K562 (cell line): ENCODE measurements around the gene SHOX. TPM values are rescaled to one million over a fixed set of nuclear protein-coding genes. Genes with fewer than 3 reads are reported as not detected.

ENCODE experiments used
- ATAC-seq: fragments of 200-7000 bp; cut with Tn5 transposase; 3 replicates; pipeline ENCODE4 v1.9.1; 2020; ENCODE audit warnings: moderate library complexity
- BruUV-seq: library from RNA; stranded (reverse); fragments of 400-500 nt; replicated peaks from 2 replicates; lab custom pipeline; 2021; lab: Mats Ljungman, UMichigan
- CTCF ChIA-PET: fragments of 300-600 bp; formaldehyde crosslinking; extraction: SDS; loops from one replicate; lab custom pipeline; 2021; ENCODE audit warnings: low intra/inter-chr PET ratio; lab: Yijun Ruan, JAX
- POLR2A ChIA-PET: fragments of 300-600, 350-650 bp; sonication (Branson Sonifier 250); formaldehyde crosslinking; extraction: SDS; loops from one replicate; lab custom pipeline; 2021; ENCODE audit warnings: antibody characterized with exemption, inconsistent platforms; lab: Yijun Ruan, JAX
- DNase-seq, 4 experiments: peaks; one replicate each; pipeline versions ENCODE4 v3.0.0 to v3.0.0-alpha.2; 2011 to 2018; ENCODE audit warnings: low spot score in 3 of 4, mixed read lengths in 3 of 4; ENCODE audit errors: extremely low read depth in 1 of 4
- FAIRE-seq: peaks from 2 replicates; lab custom pipeline; 2011; peaks lifted over from hg19 to GRCh38; lab: Jason Lieb, UNC
- H2AFZ ChIP-seq: 2 replicates; pipeline ENCODE4 v1.6.0; 2011; ENCODE audit warnings: low read depth, low read length, control low read depth, inconsistent platforms
- H3K27ac ChIP-seq: fragments of 200-600 bp; 3 replicates; pipeline ENCODE4 v1.8.0; 2011; ENCODE audit warnings: low read depth, mild to moderate bottlenecking, control low read depth, inconsistent platforms, low read length, moderate library complexity, mixed read lengths; ENCODE audit errors: extremely low read depth
- H3K27me3 ChIP-seq, 2 experiments: fragments of 300-600 bp in 1 of 2; 2 replicates in 1 of 2; 3 replicates in 1 of 2; pipeline versions ENCODE4 v1.6.0 to v1.8.0; 2011; ENCODE audit warnings: inconsistent platforms in 2 of 2, low read length in 2 of 2, mild to moderate bottlenecking in 1 of 2, mixed read lengths in 1 of 2, moderate library complexity in 1 of 2; ENCODE audit not compliant: control insufficient read depth in 2 of 2, insufficient read depth in 2 of 2
- H3K36me3 ChIP-seq: fragments of 300-600 bp; 3 replicates; pipeline ENCODE4 v1.8.0; 2011; ENCODE audit warnings: mild to moderate bottlenecking, low read length, inconsistent platforms; ENCODE audit not compliant: control insufficient read depth, insufficient read depth
- H3K4me1 ChIP-seq, 2 experiments: fragments of 200-600 bp in 1 of 2; replicated peaks in 1 of 2; 2 replicates in 1 of 2; 3 replicates in 1 of 2; pipeline versions ENCODE4 v1.5.1 to v1.8.0; 2011; ENCODE audit warnings: inconsistent platforms in 2 of 2, low read length in 2 of 2, mild to moderate bottlenecking in 1 of 2, mixed read lengths in 1 of 2, moderate library complexity in 1 of 2; ENCODE audit not compliant: control insufficient read depth in 2 of 2, insufficient read depth in 2 of 2
- H3K4me2 ChIP-seq: 2 replicates; pipeline ENCODE4 v1.6.1; 2011; ENCODE audit warnings: low read length, control low read depth, inconsistent platforms, mixed read lengths; ENCODE audit not compliant: insufficient read depth
- H3K4me3 ChIP-seq: fragments of 200-600 bp; sonication (generic), shearing (Covaris generic); 2 replicates; pipeline ENCODE4 v1.5.1; 2016; ENCODE audit warnings: control low read depth, inconsistent platforms
- H3K79me2 ChIP-seq: fragments of 200-600 bp; 3 replicates; pipeline ENCODE4 v1.8.0; 2011; ENCODE audit warnings: low read length, inconsistent platforms; ENCODE audit not compliant: control insufficient read depth, insufficient read depth
- H3K9ac ChIP-seq, 2 experiments: 2 replicates each; pipeline versions ENCODE4 v1.6.0 to v1.6.1; 2011; ENCODE audit warnings: low read depth in 2 of 2, low read length in 2 of 2, control low read depth in 1 of 2, inconsistent platforms in 1 of 2, mild to moderate bottlenecking in 1 of 2, mixed read lengths in 1 of 2; ENCODE audit not compliant: insufficient read depth in 1 of 2
- H3K9me1 ChIP-seq: one replicate; pipeline ENCODE4 v1.6.0; 2011; ENCODE audit warnings: inconsistent platforms, mild to moderate bottlenecking, low read length, moderate library complexity; ENCODE audit not compliant: control insufficient read depth, insufficient read depth
- H3K9me3 ChIP-seq: replicated peaks from 2 replicates; pipeline ENCODE4 v1.5.1; 2011; ENCODE audit warnings: low read depth, low read length, inconsistent platforms; ENCODE audit not compliant: control insufficient read depth, insufficient read depth
- H4K20me1 ChIP-seq: replicated peaks from 2 replicates; pipeline ENCODE4 v1.6.1; 2011; ENCODE audit warnings: low read length, inconsistent platforms, mixed read lengths; ENCODE audit not compliant: control insufficient read depth, insufficient read depth
- CXXC5 ChIP-seq: fragments of 250-450 bp; sonication (Bioruptor Pico); IDR thresholded peaks from 2 replicates; pipeline ENCODE4 v1.8.0; 2022; ENCODE audit warnings: inconsistent platforms, mild to moderate bottlenecking, moderate library complexity
- GABPA ChIP-seq: fragments of 200-800 bp; sonication (Bioruptor generic); conservative IDR thresholded peaks from 2 replicates; pipeline ENCODE4 v1.6.1; 2016; ENCODE audit warnings: low read depth, missing genetic modification characterization, missing compliant biosample characterization
- HMG20A ChIP-seq: fragments of 450-650 bp; formaldehyde crosslinking; conservative IDR thresholded peaks from 2 replicates; pipeline ENCODE4 v1.4.0; 2020; ENCODE audit warnings: mild to moderate bottlenecking, mixed read lengths
- KLF1 ChIP-seq: fragments of 450-650 bp; IDR thresholded peaks from 2 replicates; pipeline ENCODE4 v1.6.1; 2016; ENCODE audit warnings: missing genetic modification characterization, missing compliant biosample characterization
- POLR2AphosphoS2 ChIP-seq: IDR thresholded peaks from 2 replicates; pipeline ENCODE4 v1.6.1; 2012; ENCODE audit warnings: low read length, improper control_type of control experiment
- RBM34 ChIP-seq: fragments of 200-400 bp; formaldehyde crosslinking; IDR thresholded peaks from 2 replicates; pipeline ENCODE4 v1.6.1; 2018; ENCODE audit warnings: low read length, borderline replicate concordance; ENCODE audit not compliant: insufficient read depth
- SMARCA5 ChIP-seq: fragments of 450-650 bp; IDR thresholded peaks from 2 replicates; pipeline ENCODE4 v1.6.1; 2016
- SMARCC2 ChIP-seq: fragments of 450-650 bp; IDR thresholded peaks from 2 replicates; pipeline ENCODE4 v1.6.1; 2017; ENCODE audit warnings: antibody characterized with exemption, moderate library complexity, mild to moderate bottlenecking, low read depth
- ZFP1 ChIP-seq: fragments of 450-650 bp; formaldehyde crosslinking; IDR thresholded peaks from 2 replicates; pipeline ENCODE4 v1.4.0; 2020; ENCODE audit warnings: mild to moderate bottlenecking, mixed read lengths
- ZHX1 ChIP-seq: fragments of 150-350 bp; conservative IDR thresholded peaks from 2 replicates; pipeline ENCODE4 v1.6.1; 2014; ENCODE audit warnings: low read length
- WGBS: fragments of 100-300 bp; shearing (Covaris generic); methylation state at CpG from one replicate; pipeline ENCODE4 v1.1.6; 2016; ENCODE audit warnings: low coverage, mixed read lengths; ENCODE audit not compliant: insufficient coverage; ENCODE audit errors: missing lambda C conversion rate; 5-methylcytosine and 5-hydroxymethylcytosine counted together
- in situ Hi-C: fragments of 300-500 bp; cut with MboI; formaldehyde crosslinking; loops from 4 replicates; pipeline ENCODE4 v1.15.0; 2018; ENCODE audit warnings: inconsistent platforms, mixed read lengths
- intact Hi-C: fragments of 100-400 bp; cut with micrococcal nuclease; formaldehyde crosslinking; loops from 2 replicates; pipeline ENCODE4 v1.14.2; 2022
- polyA plus RNA-seq, 8 experiments: library from polyadenylated mRNA; depleted of rRNA in 4 of 8; stranded (reverse) in 5 of 8; unstranded in 3 of 8; fragments of >200 nt; fragmentation: Nextera tagmentation in 2 of 8; fragmentation: Illumina TruSeq in 1 of 8; extraction: Ambion mirVana in 2 of 8; extraction: Trizol in 1 of 8; gene quantifications; 2 replicates each; pipeline versions ENCODE4 v1.2.1 to v1.2.3, GENCODE V29; 2011 to 2014; ENCODE audit warnings: inconsistent platforms in 1 of 8, missing spikeins in 1 of 8
- total RNA-seq, 7 experiments: library from RNA; depleted of rRNA in 6 of 7; stranded (reverse); fragments of >200 nt in 6 of 7; fragmentation: Illumina TruSeq in 2 of 7; extraction: Trizol in 2 of 7; gene quantifications; 2 replicates each; pipeline versions ENCODE4 v1.2.1 to v1.2.3, GENCODE V29; 2011 to 2021; ENCODE audit warnings: low replicate concordance in 1 of 7
- TF ChIP-seq, protein P1 (sequence below): fragments of 450-650 bp; IDR thresholded peaks from 2 replicates; pipeline ENCODE4 v1.6.1; 2018; ENCODE audit not compliant: partially characterized antibody
- TF ChIP-seq, protein P2 (sequence below): fragments of 450-650 bp; IDR thresholded peaks from 2 replicates; pipeline ENCODE4 v1.7.0; 2016; ENCODE audit warnings: borderline replicate concordance

The SHOX gene
- total and polyA plus RNA-seq, 9 of the 15 experiments (the other 6 are each of a cell fraction or from before 2014, with no cell fraction given), result not detected

- TF ChIP-seq POLR2AphosphoS2 (no peak), SMARCC2 (no peak), ZHX1 (no peak)
These were observed 36.5 kb downstream of the SHOX start (continued) for GRCh38 chrX:666762-667720.

GRCh38 chrX:670645-671044 lies 40.1 kb downstream of the SHOX start:
- Histone ChIP-seq H3K79me2 (no peaks in the 10 kb centered on the region), H3K27me3 (peaks cover 0 to 12% of the 10 kb centered on the region in 2 experiments; a peak in 1 of 5 replicates), H3K9me3 (no peaks in the 10 kb centered on the region), H3K4me2 (no peak overlapping the region), H2AFZ (no peak overlapping the region), H3K4me3 (no peak overlapping the region), H3K9me1 (no peaks in the 10 kb centered on the region), H3K4me1 (no peaks in the 10 kb centered on the region), H3K9ac (no peak overlapping the region), H3K36me3 (no peaks in the 10 kb centered on the region), H3K27ac (no peak overlapping the region), H4K20me1 (no peaks in the 10 kb centered on the region)
- ATAC-seq (no peak), DNase-seq (no peak), FAIRE-seq (no peak)
- intact Hi-C loops, result no loop called here
- ChIA-PET CTCF (no interaction called here), POLR2A (no interaction called here)
- no TSS peak for BruUV-seq
- no CpG with 5 or more reads among the region's 13 CpGs for WGBS
- in situ Hi-C loops, result no loop called here
- TF ChIP-seq KLF1, result no peak
- no peak for TF ChIP-seq RBM34
- no peak for TF ChIP-seq HMG20A (CRISPR knock-in tag)
- TF ChIP-seq CXXC5 (CRISPR knock-in tag), result no peak
- TF ChIP-seq SMARCA5, result no peak
- TF ChIP-seq, protein P1, sequence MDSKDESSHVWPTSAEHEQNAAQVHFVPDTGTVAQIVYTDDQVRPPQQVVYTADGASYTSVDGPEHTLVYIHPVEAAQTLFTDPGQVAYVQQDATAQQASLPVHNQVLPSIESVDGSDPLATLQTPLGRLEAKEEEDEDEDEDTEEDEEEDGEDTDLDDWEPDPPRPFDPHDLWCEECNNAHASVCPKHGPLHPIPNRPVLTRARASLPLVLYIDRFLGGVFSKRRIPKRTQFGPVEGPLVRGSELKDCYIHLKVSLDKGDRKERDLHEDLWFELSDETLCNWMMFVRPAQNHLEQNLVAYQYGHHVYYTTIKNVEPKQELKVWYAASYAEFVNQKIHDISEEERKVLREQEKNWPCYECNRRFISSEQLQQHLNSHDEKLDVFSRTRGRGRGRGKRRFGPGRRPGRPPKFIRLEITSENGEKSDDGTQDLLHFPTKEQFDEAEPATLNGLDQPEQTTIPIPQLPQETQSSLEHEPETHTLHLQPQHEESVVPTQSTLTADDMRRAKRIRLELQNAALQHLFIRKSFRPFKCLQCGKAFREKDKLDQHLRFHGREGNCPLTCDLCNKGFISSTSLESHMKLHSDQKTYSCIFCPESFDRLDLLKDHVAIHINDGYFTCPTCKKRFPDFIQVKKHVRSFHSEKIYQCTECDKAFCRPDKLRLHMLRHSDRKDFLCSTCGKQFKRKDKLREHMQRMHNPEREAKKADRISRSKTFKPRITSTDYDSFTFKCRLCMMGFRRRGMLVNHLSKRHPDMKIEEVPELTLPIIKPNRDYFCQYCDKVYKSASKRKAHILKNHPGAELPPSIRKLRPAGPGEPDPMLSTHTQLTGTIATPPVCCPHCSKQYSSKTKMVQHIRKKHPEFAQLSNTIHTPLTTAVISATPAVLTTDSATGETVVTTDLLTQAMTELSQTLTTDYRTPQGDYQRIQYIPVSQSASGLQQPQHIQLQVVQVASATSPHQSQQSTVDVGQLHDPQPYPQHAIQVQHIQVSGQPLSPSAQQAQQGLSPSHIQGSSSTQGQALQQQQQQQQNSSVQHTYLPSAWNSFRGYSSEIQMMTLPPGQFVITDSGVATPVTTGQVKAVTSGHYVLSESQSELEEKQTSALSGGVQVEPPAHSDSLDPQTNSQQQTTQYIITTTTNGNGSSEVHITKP, result no peak
- no peak for TF ChIP-seq GABPA (tag)
- TF ChIP-seq, protein P2, sequence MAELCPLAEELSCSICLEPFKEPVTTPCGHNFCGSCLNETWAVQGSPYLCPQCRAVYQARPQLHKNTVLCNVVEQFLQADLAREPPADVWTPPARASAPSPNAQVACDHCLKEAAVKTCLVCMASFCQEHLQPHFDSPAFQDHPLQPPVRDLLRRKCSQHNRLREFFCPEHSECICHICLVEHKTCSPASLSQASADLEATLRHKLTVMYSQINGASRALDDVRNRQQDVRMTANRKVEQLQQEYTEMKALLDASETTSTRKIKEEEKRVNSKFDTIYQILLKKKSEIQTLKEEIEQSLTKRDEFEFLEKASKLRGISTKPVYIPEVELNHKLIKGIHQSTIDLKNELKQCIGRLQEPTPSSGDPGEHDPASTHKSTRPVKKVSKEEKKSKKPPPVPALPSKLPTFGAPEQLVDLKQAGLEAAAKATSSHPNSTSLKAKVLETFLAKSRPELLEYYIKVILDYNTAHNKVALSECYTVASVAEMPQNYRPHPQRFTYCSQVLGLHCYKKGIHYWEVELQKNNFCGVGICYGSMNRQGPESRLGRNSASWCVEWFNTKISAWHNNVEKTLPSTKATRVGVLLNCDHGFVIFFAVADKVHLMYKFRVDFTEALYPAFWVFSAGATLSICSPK, result no peak
- TF ChIP-seq ZFP1 (CRISPR knock-in tag), result no peak
